NCI-H146 treated with DMSO at 0.1 percent for 48 hours (cell line): Measurements from ENCODE around the gene MED17.
"Not testable (repeated sequence)": the region's sequence is repeated elsewhere in the genome, so short reads cannot be mapped to it uniquely, and the experiment has no call there.

Experiments
- DNase-seq: peaks from one replicate; lab custom pipeline; 2025; ENCODE audit not compliant: unreplicated experiment; lab: John Stamatoyannopoulos, UW

Gene MED17

DNA sequence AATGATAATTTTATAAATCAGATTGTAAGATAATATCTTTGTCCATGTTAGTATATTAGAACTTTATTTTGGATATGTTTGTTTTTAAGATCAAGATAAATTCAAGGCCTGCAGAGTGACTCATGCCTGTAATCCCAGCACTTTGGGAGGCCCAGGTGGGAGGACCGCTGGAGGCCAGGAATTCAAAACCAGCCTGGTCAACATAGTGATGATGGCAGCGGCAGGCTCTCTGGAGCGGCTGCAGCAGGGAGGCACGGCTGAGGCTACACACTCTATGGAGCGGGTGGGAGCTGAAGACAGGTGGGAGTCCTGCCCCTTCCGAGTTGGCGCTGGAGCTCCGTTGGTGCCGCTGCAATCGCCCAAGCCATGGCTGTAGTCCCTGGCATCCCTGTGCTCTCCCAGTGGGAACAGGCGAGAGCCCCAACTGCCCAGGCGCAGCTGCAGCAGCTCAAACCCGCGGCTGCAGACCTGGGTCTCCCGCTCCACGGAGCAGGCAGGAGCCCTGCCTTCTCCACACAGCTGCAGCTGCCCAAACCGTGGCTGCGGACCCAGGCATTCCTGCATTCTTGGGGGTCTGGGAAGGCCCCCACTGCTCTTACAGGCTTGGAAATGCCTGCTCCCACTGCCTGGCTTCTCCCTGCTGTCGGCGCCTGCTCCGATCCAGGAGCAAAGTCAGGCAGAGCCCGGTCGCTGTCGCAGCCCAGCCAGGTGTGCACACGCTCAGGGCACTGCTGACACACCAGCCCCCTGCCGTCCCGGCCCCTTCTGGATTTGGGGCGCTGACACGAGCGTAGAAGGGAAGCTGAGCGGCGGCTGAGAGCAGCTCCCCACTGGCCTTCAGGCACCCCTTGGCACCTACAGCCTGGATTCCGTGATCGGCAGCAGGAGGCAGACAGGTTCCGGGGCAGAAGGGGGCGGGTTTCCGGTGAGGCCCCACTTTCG is 25.9 kb upstream of the MED17 start:
- DNase-seq: no peak

DNA sequence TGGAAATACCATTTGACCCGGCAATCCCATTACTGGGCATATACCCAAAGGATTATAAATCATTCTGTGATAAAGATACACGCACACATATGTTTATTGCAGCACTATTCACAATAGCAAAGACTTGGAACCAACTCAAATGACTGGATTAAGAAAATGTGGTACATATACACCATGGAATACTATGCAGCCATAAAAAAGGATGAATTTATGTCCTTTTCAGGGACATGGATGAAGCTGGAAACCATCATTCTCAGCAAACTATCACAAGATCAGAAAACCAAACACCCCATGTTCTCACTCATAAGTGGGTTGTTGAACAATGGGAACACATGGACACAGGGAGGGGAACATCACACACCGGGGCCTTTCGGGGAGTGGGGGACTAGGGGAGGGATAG is 25.0 kb upstream of the MED17 start:
- DNase-seq: not testable (repeated sequence)

DNA sequence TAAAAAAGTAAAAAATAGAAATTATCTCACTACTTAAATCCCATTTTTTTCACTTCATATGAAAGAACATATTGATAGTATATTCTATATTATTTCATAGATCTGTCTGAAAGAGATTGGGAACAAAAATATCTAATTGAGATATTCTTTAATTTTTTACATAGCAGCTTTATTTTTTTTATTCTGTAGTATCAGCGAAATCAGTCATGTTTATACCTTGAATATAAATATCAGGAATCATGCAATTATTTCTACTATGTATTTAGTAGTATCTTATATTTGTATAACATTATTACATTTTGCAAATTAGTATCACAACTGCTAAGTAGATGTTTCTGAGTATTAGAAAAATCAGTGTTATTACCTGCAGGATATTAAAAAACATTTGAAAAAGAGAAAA is 22.2 kb upstream of the MED17 start:
- DNase-seq: no peak

DNA sequence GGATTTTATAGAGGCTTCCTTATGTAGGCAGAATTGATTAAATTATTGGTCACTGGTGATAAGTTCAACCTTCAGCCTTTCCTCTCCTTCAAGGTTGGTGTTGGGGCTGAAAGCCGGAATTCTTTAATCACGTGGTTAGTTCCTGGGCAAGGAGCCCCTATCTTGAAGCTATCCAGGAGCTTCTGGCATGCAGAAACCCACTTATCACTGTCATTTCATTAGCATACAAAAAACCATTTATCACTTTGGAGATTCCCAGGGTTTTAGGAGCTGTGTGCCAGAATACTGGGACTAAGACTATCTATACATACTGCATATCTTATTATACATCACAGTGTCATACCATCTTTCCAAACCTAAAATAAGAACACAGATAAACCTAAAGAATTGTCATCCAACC is 18.5 kb upstream of the MED17 start:
- DNase-seq: no peak

DNA sequence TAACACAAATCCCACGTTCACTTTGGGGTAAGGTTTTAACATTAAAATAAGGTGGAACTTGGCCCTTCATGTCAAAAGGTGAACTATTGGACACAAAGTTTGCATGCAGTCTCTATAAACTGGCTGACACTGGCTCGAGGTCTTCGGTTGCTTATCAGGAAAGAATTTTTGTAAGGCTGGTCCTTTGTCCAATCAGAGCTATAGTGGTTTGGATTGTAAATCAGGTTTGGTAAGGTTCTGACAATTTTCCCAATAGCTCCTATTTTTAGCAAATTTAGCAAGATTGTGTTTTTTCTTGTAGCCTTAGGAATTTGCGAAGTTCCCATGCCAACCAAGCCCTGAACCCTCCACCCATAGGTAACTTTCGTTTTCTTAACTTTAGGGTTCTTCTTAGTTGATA is 17.6 kb upstream of the MED17 start:
- no peak for DNase-seq

DNA sequence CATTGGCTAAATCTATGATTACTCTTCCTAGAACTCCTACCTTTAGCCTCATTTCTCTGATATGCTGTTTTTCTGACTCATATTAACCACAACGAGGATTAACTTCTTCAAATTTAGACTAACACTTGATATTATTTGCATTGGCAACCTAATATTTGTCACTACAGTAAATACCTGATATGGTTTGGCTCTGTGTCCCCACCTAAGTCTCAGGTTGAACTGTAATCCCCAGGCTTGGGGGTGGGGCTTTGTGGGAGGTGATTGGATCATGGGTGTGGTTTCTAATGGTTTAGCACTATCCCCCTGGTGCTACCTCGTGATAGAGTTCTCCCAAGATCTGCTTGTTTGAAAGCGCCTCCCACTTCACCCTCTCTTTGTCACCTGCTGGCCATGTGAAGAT is 17.1 kb upstream of the MED17 start:
- no peak for DNase-seq

DNA sequence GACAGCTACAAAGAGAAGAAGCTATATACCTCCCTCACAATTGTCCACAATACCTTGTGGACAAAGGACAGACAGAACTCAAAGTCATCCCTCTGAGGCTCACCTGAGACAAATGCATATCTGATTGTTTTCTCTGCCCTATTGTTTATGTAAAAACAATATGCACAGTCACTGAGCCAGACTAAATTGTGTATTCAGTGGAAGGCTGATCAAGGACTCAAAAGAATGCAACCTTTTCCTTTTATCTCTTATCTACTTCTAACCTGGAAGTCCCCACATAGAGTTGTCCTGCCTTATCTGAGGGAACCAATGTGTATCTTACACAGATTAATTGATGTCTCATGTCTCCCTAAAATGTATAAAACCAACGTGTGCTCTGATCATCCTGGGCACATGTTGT is 13.9 kb upstream of the MED17 start:
- no peak for DNase-seq

DNA sequence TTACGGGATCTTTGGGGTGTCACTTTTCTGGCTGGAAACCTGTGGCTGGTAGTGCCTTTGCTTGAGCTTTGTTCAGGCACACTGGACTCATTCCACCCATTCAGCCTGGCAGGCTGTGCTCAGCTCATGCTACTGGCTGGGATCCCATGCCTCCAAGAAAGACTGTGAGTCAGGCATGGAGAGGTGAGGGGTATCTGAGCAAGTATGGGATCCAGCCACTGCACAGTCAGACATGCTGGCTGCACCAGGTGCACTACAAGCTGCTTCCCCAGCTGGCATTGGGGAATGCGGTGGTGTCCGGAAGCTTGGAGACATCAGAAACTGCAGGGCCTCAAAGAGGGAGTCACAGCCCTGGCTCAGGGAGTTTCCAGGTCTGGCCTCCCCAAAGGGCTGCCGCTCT is 12.0 kb upstream of the MED17 start:
- DNase-seq: no peak

DNA sequence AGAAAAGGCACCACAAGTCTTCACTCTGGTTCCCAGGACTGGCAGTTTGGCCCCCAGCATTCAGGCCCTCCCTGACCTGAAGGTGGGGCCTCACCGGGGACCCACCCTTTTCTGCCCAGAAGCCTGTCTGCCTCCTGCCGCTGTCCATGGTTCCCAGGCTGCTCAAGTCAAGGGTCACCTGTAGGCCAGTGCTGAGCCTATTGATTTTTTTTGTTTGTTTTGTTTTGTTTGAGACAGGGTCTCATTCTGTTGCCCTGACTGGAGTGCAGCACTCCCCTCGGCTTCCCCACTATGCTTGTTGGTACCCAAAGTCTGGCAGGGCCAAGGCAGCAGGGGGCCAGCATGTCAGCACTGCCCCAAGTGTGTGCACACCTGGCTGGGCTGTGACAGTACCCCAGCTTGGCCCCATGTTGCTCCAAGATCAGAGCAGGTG is 11.0 kb upstream of the MED17 start:
- no peak for DNase-seq

DNA sequence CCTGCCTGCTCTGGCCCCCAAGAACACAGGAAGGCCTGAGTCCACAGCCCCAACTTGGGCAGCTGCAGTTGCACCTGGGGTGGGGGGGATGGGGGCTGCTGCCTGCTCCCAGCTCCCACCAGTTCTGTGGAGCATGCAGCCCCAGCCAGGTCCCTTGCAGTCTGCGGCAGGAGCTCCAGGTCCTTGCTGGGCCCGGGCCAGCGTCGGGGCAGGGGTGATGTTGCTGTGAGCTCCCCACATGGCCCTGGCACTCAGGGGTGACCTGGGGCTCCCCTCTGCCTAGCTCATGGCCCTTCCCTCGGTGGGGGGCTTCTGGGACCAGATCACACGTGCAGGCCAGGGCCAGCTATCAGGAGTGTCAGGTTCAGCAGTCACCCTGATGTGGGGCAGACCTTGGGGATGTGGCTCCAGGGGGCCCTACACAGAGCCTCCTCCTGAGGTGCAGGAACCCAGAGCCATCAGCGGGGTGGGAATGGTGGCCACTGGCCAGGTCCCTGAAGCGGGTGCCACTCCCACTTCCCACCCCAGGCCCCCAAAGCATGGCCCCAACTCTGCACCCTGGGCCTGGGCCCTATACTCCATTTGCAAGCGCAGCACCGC is 10.4 kb upstream of the MED17 start:
- DNase-seq: no peak

DNA sequence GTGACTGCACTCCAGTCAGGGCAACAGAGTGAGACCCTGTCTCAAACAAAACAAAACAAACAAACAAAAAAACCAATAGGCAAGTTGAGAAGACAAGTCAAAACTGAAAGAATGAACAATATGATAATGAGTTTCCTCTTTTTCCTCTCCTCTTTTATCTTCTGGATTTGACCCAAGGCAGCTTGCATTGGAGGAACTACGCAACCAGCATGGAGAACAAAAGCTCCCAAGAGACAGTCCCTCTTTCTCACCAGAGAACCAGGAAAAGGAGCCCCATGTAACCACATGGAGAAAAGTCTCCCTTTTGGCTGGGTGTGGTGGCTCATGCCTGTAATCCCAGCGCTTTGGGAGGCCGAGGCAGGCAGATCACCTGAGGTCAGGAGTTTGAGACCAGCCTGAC is 9.5 kb upstream of the MED17 start:
- DNase-seq: not testable (repeated sequence)

DNA sequence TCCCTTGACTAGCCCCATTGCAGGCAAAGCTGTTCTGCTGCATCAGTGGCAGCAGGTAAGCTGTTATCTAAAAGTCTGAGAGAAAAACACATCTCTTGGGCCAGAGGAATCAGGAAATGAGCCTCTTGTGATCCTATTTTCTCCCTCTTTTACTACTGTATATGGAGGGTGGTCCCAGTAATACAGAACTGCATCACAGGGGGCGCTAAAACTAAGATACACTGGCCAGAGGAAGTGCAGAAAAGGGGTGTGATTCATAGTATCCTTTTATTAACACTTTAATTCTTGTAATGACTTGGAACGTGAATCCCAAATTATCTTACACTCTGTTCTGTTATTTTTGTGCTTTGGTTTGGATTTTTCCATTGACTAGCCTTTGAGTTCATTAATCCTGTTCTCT is 8.8 kb upstream of the MED17 start:
- DNase-seq: no peak

DNA sequence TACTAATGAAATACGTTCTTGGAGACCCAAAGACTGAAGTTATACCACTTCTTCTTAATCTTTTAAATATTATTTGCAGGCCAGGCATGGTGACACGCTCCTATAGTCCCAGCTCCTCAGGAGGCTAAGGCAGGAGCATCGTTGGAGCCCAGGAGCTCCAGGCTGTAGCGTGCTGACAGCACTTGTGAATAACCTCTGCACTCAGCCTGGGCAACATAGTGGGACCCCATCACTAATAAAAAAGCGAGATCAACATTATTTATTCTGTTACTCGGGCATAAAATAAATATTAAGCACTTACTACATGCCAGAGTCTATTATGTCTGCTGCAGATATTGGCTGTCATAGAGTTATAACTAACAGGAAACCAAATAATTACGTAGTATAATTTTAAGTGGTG is 720 bp upstream of the MED17 start:
- DNase-seq: no peak

DNA sequence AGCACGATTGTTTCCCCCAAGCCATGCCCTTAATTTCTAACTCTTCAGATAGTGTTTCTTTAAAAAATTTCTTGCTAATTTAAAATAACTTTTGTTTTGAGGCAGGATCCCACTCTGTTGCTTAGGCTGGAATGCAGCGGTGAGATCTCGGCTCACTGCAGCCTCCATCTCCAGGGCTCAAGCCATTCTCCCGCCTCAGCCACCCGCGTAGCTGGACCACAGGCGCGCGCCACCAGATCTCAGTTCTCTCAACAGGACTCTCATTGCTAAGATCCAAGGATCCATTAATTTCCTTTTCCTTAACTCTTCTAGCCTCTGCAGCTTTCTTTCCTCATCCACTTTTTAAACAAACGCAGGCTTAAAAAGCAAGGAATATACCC is 327 bp upstream of the MED17 start:
- no peak for DNase-seq

DNA sequence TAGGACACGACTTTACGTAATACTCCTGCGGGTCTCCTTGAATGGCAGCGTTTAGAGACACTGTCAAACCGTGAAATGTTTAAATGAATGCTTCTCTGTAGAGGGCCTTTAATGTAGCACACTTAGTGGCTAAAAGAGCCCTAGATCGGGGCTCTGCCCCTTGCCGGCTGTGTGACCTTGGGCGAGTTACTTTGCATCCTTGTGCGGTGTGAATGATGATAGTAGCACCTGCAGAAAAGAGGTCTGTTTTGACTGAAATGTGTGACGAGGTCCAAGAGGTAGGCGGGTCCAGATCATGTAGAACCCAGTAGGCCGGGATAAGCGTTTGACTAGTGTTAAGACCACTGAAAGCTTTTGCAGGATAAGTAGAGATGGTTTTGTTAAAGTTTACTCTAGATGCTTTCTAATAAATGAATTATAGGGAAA is 866 bp downstream of the MED17 start:
- DNase-seq: peak; percentile 46

DNA sequence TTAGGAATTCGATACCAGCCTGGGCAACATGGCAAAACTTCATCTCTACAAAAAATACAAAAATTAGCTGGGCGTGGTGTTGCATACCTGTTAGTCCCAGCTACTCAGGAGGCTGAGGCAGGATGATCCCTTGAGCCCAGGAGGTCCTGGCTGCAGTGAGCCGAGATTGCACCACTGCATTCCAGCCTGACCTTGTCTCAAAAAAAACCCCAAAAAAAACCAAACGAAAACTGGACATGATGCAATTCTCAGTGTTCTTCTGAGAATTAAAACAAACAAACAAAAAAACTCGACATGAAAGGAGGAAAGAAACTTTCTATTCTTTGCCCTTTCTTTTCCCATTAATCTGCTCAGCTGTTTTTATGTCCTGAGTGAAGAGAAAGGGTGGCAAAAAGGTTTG is 7.4 kb downstream of the MED17 start:
- DNase-seq: no peak

DNA sequence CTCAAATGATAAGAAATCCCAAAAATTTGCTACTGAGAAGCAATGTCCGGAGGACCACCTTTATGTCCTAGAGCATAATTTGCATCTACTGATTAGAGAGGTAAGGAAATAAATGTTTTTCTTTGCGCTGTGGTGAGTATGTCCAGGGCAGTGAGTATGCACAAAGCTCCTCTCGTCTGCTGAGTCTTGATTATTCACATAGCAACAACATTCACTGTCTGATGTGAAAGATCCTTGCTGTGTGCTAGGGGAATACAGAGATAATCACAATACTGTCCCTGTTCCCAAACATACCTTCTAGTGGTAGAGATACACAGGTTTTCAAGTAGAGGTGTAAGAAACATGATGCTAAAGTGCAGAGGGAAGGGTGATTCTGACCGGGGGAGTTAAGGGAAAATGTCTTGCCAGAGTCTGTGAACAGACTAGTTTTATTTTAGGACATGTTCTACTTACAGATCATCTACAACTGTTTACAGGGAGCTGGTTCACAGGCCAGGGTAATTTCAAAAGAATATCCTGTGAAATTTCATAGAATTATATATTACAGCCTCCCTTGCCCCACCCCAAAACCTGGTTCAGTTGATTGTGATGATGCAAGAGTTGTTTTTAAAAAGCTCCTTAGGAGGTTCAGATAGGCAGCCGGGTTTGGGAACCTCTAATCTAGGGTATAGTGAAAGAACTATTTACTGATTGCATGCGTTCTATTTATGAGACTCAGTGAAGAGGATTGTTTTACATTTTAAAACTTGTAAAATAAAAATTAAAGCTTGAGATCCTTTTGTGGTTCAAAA is 12.6 kb downstream of the MED17 start:
- no peak for DNase-seq

DNA sequence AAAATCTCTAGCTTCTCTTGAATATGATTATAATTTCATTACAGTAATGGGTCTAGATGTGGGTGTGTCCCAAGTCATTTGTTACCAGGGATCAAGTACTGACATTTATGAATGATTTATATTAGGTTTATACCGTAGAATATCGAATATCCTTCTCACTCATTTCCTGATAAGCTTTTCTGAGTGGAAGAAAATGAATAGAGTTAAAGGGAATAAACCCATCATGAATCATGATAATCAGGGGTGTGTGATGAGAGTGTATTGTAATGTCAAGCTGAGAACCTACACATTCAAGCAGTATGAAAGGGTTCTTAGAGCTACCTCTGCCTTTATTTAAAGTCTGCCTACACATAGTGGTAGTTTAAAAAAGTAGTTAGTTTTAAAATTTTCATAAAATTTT is 17.3 kb downstream of the MED17 start:
- DNase-seq: no peak

DNA sequence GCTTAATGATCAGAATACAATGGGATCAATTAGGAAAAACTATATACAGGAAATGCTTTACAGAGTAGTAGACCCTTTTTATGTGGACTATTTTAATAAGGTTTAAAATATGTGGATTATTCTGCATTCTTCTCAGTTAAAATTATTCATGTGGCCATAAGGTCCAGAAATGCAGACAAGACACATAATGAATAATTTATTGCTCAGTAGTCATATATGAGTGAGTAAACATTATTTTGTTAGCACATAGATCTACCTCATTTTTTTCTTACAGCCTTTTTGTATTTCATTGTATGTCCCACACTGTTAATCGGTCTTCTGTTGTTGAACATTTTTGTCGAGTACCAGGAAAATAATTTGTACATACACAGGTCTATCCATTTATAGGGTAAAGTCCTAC is 20.8 kb downstream of the MED17 start:
- DNase-seq: no peak

DNA sequence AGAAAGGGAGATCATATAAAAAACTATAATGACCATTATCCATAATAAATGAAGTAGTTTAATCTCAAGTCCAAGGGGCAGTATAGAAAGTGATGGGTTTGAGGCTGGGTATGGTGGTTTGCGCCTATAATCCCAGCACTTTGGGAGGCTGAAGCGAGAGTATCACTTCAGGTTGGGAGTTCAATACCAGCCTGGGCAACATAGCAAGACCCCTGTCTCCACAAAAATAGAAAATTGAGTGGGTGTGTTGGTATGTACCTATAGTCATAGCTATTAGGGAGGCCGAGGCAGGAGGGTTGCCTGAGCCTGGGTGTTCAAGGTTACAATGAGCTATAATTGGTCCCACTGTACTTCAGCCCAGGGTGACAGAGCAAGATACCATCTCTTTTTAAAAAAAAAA is 23.9 kb downstream of the MED17 start:
- no peak for DNase-seq

DNA sequence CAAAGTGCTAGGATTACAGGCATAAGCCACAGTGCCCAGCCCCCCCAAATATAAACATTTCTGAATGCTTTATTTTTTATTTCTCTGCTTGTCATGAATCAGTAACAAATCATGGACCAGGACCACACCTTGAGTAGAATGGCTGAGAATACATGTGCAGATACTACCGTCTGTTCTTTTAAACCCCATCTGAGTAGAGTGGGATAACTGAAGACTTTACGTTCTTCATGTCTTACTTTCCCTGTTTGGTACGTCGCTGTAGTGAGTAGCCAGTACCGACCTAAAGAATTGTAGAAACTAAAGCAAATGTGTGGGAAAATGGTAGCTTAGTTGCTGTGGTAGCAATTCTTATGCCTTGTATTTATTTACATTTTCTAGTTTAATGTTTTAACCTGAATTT is 29.9 kb downstream of the MED17 start:
- DNase-seq: no peak
